Psoas muscle (tissue), 8 donors: Measurements from ENCODE around the gene BSN. TPM values are rescaled to one million over a fixed set of nuclear protein-coding genes. Genes with fewer than 3 reads are reported as not detected.
"Not testable (repeated sequence)": the region's sequence is repeated elsewhere in the genome, so short reads cannot be mapped to it uniquely, and the experiment has no call there.

Experiments used
- ATAC-seq, 4 donors: fragments of 200-7000 bp; cut with Tn5 transposase; one replicate each; pipeline ENCODE4 v1.9.1; 2020; ENCODE audit warnings: moderate library complexity in 3 of 4, mild to moderate bottlenecking in 2 of 4
- DNase-seq, 2 donors: peaks; one replicate each; pipeline ENCODE4 v3.0.0-alpha.2; 2020
- H3K27ac ChIP-seq: fragments of 200-600 bp; one replicate; pipeline ENCODE4 v1.8.0; 2022
- H3K27me3 ChIP-seq, 3 donors: fragments of 200-600 bp in 1 of 3; one replicate each; pipeline versions ENCODE4 v1.6.1 to v1.8.0; 2013 to 2022; ENCODE audit warnings: low read length in 2 of 3, mild to moderate bottlenecking in 2 of 3, moderate library complexity in 1 of 3; ENCODE audit not compliant: insufficient read depth in 3 of 3
- H3K36me3 ChIP-seq, 2 donors: fragments of 200-600 bp in 1 of 2; one replicate each; pipeline versions ENCODE4 v1.6.1 to v1.8.0; 2013 to 2022; ENCODE audit warnings: low read depth in 1 of 2, mild to moderate bottlenecking in 1 of 2, moderate library complexity in 1 of 2; ENCODE audit not compliant: insufficient read depth in 1 of 2
- H3K4me1 ChIP-seq: fragments of 200-600 bp; one replicate; pipeline ENCODE4 v1.8.0; 2022
- H3K4me3 ChIP-seq: fragments of 200-600 bp; one replicate; pipeline ENCODE4 v1.8.0; 2022; ENCODE audit warnings: mild to moderate bottlenecking
- H3K9me3 ChIP-seq: fragments of 200-600 bp; one replicate; pipeline ENCODE4 v1.8.0; 2022
- CTCF ChIP-seq: fragments of 200-600 bp; IDR thresholded peaks from one replicate; pipeline ENCODE4 v1.8.0; 2022; ENCODE audit warnings: antibody characterized with exemption
- WGBS, 3 donors: extraction: QIAGEN DNeasy Blood & Tissue Kit; methylation state at CpG; one replicate each; pipeline versions ENCODE4 v1.1.6 to v1.1.7; 2013; 5-methylcytosine and 5-hydroxymethylcytosine counted together
- intact Hi-C, 2 donors: fragments of 100-400 bp; cut with DNase I; formaldehyde crosslinking; loops; one replicate each; pipeline versions ENCODE4 v1.11.0 to v1.14.2; 2022
- polyA plus RNA-seq, 3 donors: library from polyadenylated mRNA; stranded (reverse); fragments of 200-250 nt; gene quantifications; one replicate each; pipeline ENCODE4 v1.2.3, GENCODE V29; 2013
- total RNA-seq, 4 donors: library from RNA; stranded (reverse); fragmentation: NEBNext Ultra II Directional in 2 of 4; extraction: Animal tissue kit (Norgen Biotek cat#: 25700) in 2 of 4; gene quantifications; one replicate each; pipeline versions ENCODE4 v1.2.1 to v1.2.4, GENCODE V29; 2021 to 2023
- donor health status: healthy with polysubstance abuse.
- donor health status: DM: no; HTN: no; CAD: no; lungs with moderate emphysema.
- donor health status: Bipolar disorder and iron deficiency.
- donor health status: healthy.
- donor health status: DM: yes; HTN: yes; CAD: no.
- donor health status: DM: no; HTN: no; CAD: no.
- donor health status: DM: no; HTN: no; CAD: no.
- donor health status: DM: yes; HTN: yes; CAD: no.

BSN gene
- total and polyA plus RNA-seq, 7 donors, result 0.08 to 0.95 (median 0.22) TPM

- 15 to 26% (median 17%) methylated on average over 6 of the region's 6 CpGs for WGBS, 3 donors
These were observed 140.3 kb downstream of the BSN start for GRCh38 chr3:49694409-49695070.

GRCh38 chr3:49695350-49696015 is 141.2 kb downstream of the BSN start:
- H3K27ac ChIP-seq, result peak overlapping the region; percentile 94
- intact Hi-C loops, result not testable (repeated sequence)
- ATAC-seq, result peak; percentile 83 to 87 (median 85)

More at GRCh38 chr3:49694409-49695070, 140.3 kb downstream of the BSN start:
- Histone ChIP-seq H3K4me1 (peaks cover 45% of the 10 kb centered on the region), H3K27ac (peak overlapping the region; percentile 94), H3K36me3 (peaks cover 0 to 34% of the 10 kb centered on the region in 2 donors), H3K4me3 (peak overlapping the region; percentile 9)
- peak; percentile 17 for TF ChIP-seq CTCF
- DNase-seq (peak; percentile 59 to 88), ATAC-seq (peak; percentile 88 to 92 (median 92))
- H3K9me3 ChIP-seq, intact Hi-C loops, H3K27me3 ChIP-seq: not testable (repeated sequence)

GRCh38 chr3:49699281-49699979 is 145.2 kb downstream of the BSN start:
- no peaks in the 10 kb centered on the region for H3K27me3 ChIP-seq
- DNase-seq, result no peak
- no peak overlapping the region for H3K4me3 ChIP-seq
- H3K4me1 ChIP-seq, result peaks cover 8% of the 10 kb centered on the region
- TF ChIP-seq CTCF, result no peak
- H3K9me3 ChIP-seq, result no peaks in the 10 kb centered on the region
- peaks cover 0 to 76% of the 10 kb centered on the region in 2 donors for H3K36me3 ChIP-seq
- no peak for ATAC-seq
- intact Hi-C loops, result no loop called here
- 72 to 87% (median 77%) methylated on average over 11 to 16 of the region's 16 CpGs for WGBS, 3 donors
- H3K27ac ChIP-seq, result peak overlapping the region; percentile 30

More at GRCh38 chr3:49695350-49696015, 141.2 kb downstream of the BSN start:
- 19 to 67% (median 33%) methylated on average over 3 to 4 of the region's 4 CpGs for WGBS, 3 donors
- H3K4me1 ChIP-seq, result peaks cover 45% of the 10 kb centered on the region
- not testable (repeated sequence) for H3K4me3 ChIP-seq, H3K27me3 ChIP-seq, H3K9me3 ChIP-seq
- peaks cover 0 to 43% of the 10 kb centered on the region in 2 donors for H3K36me3 ChIP-seq
- DNase-seq, result peak in 1 of 2 donors; percentile 67

GRCh38 chr3:49700014-49700413 is 145.7 kb downstream of the BSN start:
- Histone ChIP-seq H3K27ac (peak overlapping the region; percentile 30), H3K9me3 (no peaks in the 10 kb centered on the region), H3K4me1 (peaks cover 6% of the 10 kb centered on the region), H3K27me3 (no peaks in the 10 kb centered on the region), H3K4me3 (no peak overlapping the region), H3K36me3 (peaks cover 0 to 82% of the 10 kb centered on the region in 2 donors)
- 50 to 67% (median 51%) methylated on average over 8 of the region's 8 CpGs for WGBS, 3 donors
- no peak for TF ChIP-seq CTCF
- ATAC-seq (no peak), DNase-seq (no peak)
- intact Hi-C loops, result loop anchor here in 1 of 2 donors (5.0 kb wide), 1 partner anchor 207 kb away; no protein-coding TSS in a partner anchor
